ENCODE results near the gene RNF20.

The RNF20 gene

DNA sequence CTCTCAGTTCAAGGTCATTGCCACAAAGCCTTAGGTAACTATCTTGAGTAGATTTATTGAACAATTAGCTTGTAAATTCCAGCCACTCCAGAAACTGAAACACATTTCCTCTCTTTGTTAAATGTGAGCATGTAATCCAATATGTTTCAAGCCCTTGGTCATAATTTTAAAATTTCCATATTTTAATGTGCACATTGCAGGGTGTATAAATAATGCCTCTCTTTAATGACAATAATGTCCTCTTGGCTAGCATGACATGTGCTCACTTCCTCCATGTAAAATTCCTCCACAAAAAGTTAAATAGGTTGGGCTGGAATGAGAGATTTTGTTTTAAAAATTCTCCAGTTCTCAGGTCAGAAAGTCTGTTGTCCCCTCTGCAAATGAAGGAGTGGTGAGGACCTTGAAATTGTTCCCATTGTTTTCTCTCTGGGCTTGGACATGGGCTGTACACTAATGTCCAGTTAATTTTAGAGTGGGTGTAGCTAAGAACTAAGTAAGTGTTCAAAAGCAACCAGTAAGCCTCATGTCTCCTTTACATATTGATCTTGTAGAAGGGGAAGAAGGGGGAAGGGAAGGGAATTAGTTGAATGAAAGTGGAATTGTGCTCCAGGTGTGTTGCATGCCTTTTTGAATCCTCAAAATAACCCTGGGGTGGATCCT, 58.3 kb downstream of the RNF20 start:
- no peak for DNase-seq

DNA sequence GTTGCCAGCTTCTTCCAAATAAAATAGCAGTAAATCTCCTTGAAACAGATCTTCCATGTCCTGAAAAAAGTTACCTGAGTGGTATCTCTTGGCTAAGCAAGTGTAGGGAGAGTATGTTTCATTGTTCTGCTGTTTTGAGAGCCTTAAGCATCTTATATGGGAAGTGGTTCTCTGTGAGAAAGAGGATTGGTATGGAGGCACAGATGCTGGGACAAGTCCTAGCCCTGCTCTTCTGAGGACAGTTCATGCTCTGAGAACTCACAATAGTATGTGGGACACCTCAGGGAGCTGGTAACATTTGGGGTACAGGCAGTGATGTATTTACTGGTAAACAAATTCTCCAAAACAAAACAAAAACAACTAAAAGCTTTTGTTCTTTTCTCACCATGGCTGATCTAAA, 59.1 kb downstream of the RNF20 start:
- DNase-seq: no peak

DNA sequence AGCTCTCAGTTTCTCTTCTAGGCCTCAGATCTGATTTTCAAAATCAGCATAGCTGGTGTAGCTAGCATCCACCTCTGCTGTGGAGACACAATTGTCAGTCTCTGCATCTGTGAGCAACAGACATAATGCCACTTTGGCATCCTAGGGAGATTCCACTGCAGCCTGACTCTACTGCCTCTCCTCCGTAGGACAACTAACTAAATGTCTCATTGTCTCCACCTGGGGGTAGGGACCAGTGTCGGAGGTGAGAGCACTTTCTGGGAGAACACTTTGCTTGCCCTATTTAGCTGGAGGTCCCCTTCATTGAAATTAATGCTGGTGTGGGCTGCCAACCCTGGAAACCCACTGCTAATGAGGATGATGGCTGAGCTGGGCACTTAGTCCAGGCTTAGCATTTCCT, 59.7 kb downstream of the RNF20 start:
- no peak for DNase-seq

DNA sequence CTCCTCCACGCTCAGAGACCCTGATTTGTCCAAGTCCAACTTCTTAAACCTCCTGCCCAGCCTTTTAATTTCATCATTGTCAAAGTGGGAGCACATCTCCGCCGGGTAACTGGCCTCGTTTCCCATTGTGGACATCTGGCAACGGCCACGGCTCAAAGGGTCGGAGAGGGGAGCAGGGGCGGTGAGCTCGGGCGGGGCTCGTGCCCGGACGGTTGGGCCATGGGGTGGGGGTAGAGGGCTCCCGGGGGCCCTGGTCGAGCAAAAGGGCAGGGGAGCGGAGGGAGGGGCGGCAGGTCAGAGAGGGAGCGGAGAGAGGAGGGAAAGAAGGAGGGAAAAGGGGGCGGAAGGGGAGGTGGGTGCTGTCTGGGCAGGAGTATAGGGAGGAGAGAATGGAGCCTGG, 61.1 kb downstream of the RNF20 start, which contains the start of gene PPP3R2:
TSS of gene PPP3R2 (minus strand) at position 174 of the 400 bp plus-strand sequence. CDS start at position 126, 48 bp downstream.
- DNase-seq: no peak

DNA sequence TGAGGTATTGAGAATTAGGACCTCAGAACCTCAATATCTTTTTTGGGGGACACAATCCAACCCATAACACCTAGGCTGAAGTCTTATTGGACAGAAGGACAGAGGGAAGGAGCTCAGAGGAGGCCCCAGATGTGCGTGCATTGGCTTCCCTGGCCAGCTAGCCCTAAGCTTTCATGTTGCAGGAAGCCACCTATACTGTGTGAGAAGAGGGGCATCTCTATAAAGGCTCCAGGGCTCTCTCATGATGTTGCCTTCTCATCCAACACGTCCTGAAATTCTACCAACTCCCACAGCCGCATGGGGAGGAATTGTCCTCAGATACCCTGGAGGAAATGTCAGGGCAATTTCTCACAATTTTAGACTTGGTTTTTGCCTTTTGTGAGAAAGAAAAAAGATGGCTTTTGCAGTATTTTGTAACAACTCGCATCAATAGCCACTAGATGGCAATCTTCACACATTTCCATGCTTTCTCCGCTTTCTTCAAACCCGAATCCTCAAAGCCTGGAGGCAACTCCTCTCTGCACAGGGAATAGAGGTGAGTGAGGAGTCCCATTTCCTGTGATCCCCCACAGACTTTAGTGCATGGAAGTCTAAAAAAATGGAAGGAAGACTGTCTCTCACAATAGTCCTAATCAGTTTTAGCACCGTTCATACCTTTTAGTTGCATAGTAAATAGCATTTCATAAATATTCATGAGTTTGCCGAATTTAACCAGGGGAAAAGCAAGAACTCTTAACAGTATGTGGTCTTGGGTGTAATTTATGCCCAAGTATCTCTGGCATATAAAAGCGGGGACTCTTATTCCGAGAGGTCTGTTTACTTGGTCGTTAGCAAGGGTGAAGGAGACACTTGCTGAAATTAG, 68.5 kb downstream of the RNF20 start:
- DNase-seq: no peak

DNA sequence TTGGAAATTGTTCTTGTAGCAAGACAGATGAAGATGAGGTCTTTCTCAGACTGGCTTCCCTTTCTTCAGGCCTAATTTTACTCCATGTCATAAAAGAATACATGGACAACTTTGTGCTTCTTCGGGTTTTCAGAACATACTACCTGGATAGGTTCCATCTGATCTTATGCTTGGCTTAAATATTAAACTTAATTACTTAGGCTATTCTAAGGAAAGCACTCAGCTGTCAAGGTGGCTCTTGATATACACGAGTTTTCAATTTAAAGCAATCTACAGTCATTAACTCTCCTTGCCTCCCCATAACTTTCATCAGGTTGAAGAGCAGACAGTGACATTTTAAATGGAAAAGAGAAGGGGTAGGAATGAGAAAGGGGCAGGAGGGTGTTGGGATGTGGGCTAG, 70.6 kb downstream of the RNF20 start:
- DNase-seq: no peak

GRCh38 chr9:101605547-101605946, 71.9 kb downstream of the RNF20 start:
- no peak for DNase-seq
